KMS-11 (cell line): ENCODE data around the gene HGS.
"Not testable (repeated sequence)": the region's sequence is repeated elsewhere in the genome, so short reads cannot be mapped to it uniquely, and the experiment has no call there.

Source experiments
- H2AFZ ChIP-seq: fragments of 200-600 bp; sonication (generic); 2 replicates; pipeline ENCODE4 v1.6.1; 2016; ENCODE audit warnings: antibody characterized with exemption, mixed run types, low read depth
- H3K27ac ChIP-seq: fragments of 200-600 bp; sonication (generic); 2 replicates; pipeline ENCODE4 v1.6.1; 2016; ENCODE audit warnings: mild to moderate bottlenecking, mixed run types
- H3K27me3 ChIP-seq: fragments of 200-600 bp; sonication (generic); 2 replicates; pipeline ENCODE4 v1.6.1; 2017; ENCODE audit warnings: mild to moderate bottlenecking, low read depth, mixed run types, moderate library complexity; ENCODE audit not compliant: insufficient read depth
- H3K36me3 ChIP-seq: fragments of 200-600 bp; sonication (generic); 2 replicates; pipeline ENCODE4 v1.6.1; 2017; ENCODE audit warnings: mild to moderate bottlenecking, mixed run types; ENCODE audit not compliant: insufficient read depth
- H3K4me1 ChIP-seq: fragments of 200-600 bp; sonication (generic); 2 replicates; pipeline ENCODE4 v1.6.1; 2016; ENCODE audit warnings: mild to moderate bottlenecking, low read depth, mixed run types; ENCODE audit not compliant: poor library complexity, severe bottlenecking
- H3K4me2 ChIP-seq: fragments of 200-600 bp; sonication (generic); 2 replicates; pipeline ENCODE4 v1.7.0; 2016; ENCODE audit warnings: mild to moderate bottlenecking, mixed run types
- H3K4me3 ChIP-seq: fragments of 200-600 bp; sonication (generic); IDR thresholded peaks from 2 replicates; pipeline ENCODE4 v1.6.1; 2017; ENCODE audit warnings: low read depth, low read length, mixed read lengths; ENCODE audit not compliant: insufficient read depth
- H3K79me2 ChIP-seq: fragments of 200-600 bp; sonication (generic); 2 replicates; pipeline ENCODE4 v1.6.1; 2016; ENCODE audit warnings: low read depth, mixed run types; ENCODE audit not compliant: insufficient read depth
- H3K9ac ChIP-seq: fragments of 200-600 bp; sonication (generic); 2 replicates; pipeline ENCODE4 v1.6.1; 2016; ENCODE audit warnings: mild to moderate bottlenecking, mixed run types
- H4K20me1 ChIP-seq: fragments of 200-600 bp; sonication (generic); 2 replicates; pipeline ENCODE4 v1.6.1; 2016; ENCODE audit warnings: mild to moderate bottlenecking, mixed run types; ENCODE audit not compliant: insufficient read depth
- CTCF ChIP-seq: fragments of 200-600 bp; sonication (generic); conservative IDR thresholded peaks from 2 replicates; pipeline ENCODE4 v1.6.1; 2017; ENCODE audit warnings: low read depth, mild to moderate bottlenecking, antibody characterized with exemption, low read length, moderate library complexity, mixed read lengths

The HGS gene

GRCh38 chr17:81735264-81736102, 51.7 kb downstream of the HGS start:
- Histone ChIP-seq H3K27ac (no peak overlapping the region), H3K36me3 (no peaks in the 10 kb centered on the region), H3K27me3 (peaks cover 40% of the 10 kb centered on the region; the same call in 1 of the 2 replicates), H3K4me2 (no peak overlapping the region), H3K9ac (no peak overlapping the region), H4K20me1 (no peaks in the 10 kb centered on the region), H2AFZ (no peak overlapping the region), H3K4me3 (no peak overlapping the region), H3K4me1 (peaks cover 28% of the 10 kb centered on the region), H3K79me2 (no peaks in the 10 kb centered on the region)
- TF ChIP-seq CTCF = no peak

DNA sequence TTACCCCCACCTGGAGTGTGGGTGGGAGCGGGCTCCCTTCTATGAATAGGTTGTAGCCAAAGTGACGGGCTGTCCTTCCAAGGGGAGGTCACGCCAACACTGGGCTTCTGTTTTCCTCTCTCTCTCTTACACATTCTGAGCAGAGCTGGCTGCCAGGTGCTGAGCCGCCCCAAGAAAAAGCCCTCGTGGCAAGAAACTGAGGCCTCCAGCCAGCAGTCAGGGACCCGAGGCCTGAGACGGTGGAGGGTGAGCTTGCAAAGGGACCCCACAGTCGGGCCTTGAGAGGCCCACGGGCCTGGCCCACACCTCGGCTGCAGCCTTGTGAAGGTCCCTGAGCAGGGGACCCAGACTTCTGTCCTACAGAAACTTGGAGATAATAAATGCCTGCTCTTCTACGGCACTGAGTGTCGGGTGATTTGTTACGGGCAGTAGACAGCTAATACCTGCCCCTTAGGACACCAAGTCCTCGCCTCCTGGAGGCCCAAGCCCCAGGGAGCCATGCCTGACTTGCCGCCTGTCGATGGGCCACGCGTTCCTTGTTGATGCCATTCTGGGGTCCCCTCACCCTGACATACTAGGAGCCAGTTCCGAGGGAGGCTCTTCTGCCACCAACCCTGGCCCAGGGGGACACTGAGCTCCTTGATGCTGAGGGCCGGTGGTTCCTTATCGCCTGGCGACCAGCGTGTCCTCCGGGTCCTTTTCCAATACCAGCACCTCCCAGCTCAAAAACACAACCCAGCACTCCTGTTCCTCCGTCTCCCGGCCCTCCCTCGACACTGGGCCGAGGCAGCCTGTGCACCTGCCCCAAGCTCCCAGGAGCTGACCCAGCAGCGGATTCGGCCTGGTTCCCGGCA, 54.4 kb downstream of the HGS start:
- H3K4me1 ChIP-seq = peaks cover 7% of the 10 kb centered on the region
- H3K36me3 ChIP-seq = no peaks in the 10 kb centered on the region
- H4K20me1 ChIP-seq = no peaks in the 10 kb centered on the region
- no peak overlapping the region for H2AFZ ChIP-seq
- H3K79me2 ChIP-seq = no peaks in the 10 kb centered on the region
- no peak overlapping the region for H3K4me2 ChIP-seq
- H3K4me3 ChIP-seq = no peak overlapping the region
- H3K27ac ChIP-seq = no peak overlapping the region
- no peak for TF ChIP-seq CTCF
- peaks cover 40% of the 10 kb centered on the region; the same call in 1 of the 2 replicates for H3K27me3 ChIP-seq
- H3K9ac ChIP-seq = no peak overlapping the region

- H3K79me2 ChIP-seq = no peaks in the 10 kb centered on the region
- H3K9ac ChIP-seq = no peak overlapping the region
- no peak overlapping the region for H3K27ac ChIP-seq
- H3K4me2 ChIP-seq = no peak overlapping the region
- H3K4me3 ChIP-seq = no peak overlapping the region
- H4K20me1 ChIP-seq = no peaks in the 10 kb centered on the region
- TF ChIP-seq CTCF = no peak
- H3K36me3 ChIP-seq = no peaks in the 10 kb centered on the region
- H3K27me3 ChIP-seq = peaks cover 37% of the 10 kb centered on the region; the same call in 1 of the 2 replicates
- peaks cover 1% of the 10 kb centered on the region for H3K4me1 ChIP-seq
- no peak overlapping the region for H2AFZ ChIP-seq
Observed at GRCh38 chr17:81738801-81739393, 55.1 kb downstream of the HGS start.

GRCh38 chr17:81739593-81739992, 55.8 kb downstream of the HGS start:
- peaks cover 37% of the 10 kb centered on the region; the same call in 1 of the 2 replicates for H3K27me3 ChIP-seq
- not testable (repeated sequence) for H3K4me3 ChIP-seq, H3K36me3 ChIP-seq, H3K4me2 ChIP-seq, H3K9ac ChIP-seq, H4K20me1 ChIP-seq, H3K79me2 ChIP-seq, H3K27ac ChIP-seq, H3K4me1 ChIP-seq, H2AFZ ChIP-seq
